Osteoblast (primary cell): Measurements from ENCODE around the gene BICRA. TPM values are rescaled to one million over a fixed set of nuclear protein-coding genes. Genes with fewer than 3 reads are reported as not detected.

ENCODE experiments used
- DNase-seq: peaks from one replicate; pipeline ENCODE4 v3.0.0; 2011; ENCODE audit warnings: low spot score, mixed read lengths; ENCODE audit not compliant: insufficient read length; ENCODE audit errors: missing footprints
- H2AFZ ChIP-seq: 2 replicates; pipeline ENCODE4 v1.6.0; 2011; ENCODE audit warnings: mild to moderate bottlenecking, low read length
- H3K27ac ChIP-seq: 2 replicates; pipeline ENCODE4 v1.5.1; 2011; ENCODE audit warnings: mild to moderate bottlenecking, low read depth, low read length, moderate library complexity
- H3K27me3 ChIP-seq: 2 replicates; pipeline ENCODE4 v1.6.0; 2012; ENCODE audit warnings: mild to moderate bottlenecking, control low read depth, inconsistent platforms, low read length, moderate library complexity; ENCODE audit not compliant: insufficient read depth
- H3K36me3 ChIP-seq: 2 replicates; pipeline ENCODE4 v1.5.1; 2011; ENCODE audit warnings: mild to moderate bottlenecking, low read length, control low read depth, moderate library complexity; ENCODE audit not compliant: insufficient read depth
- H3K4me1 ChIP-seq: 2 replicates; pipeline ENCODE4 v1.5.1; 2011; ENCODE audit warnings: mild to moderate bottlenecking, low read length, control low read depth, moderate library complexity; ENCODE audit not compliant: insufficient read depth
- H3K4me2 ChIP-seq: 2 replicates; pipeline ENCODE4 v1.6.0; 2011; ENCODE audit warnings: mild to moderate bottlenecking, low read length; ENCODE audit not compliant: insufficient read depth
- H3K4me3 ChIP-seq: fragments of 200-600 bp; sonication (generic); 3 replicates; pipeline ENCODE4 v1.5.1; 2012; ENCODE audit warnings: mild to moderate bottlenecking, low read length, inconsistent platforms; ENCODE audit not compliant: insufficient read depth
- H3K79me2 ChIP-seq: 2 replicates; pipeline ENCODE4 v1.6.0; 2012; ENCODE audit warnings: mild to moderate bottlenecking, low read length, control low read depth, inconsistent platforms; ENCODE audit not compliant: insufficient read depth
- H3K9me3 ChIP-seq: 2 replicates; pipeline ENCODE4 v1.5.1; 2011; ENCODE audit warnings: low read depth, low read length, control low read depth
- H4K20me1 ChIP-seq: 2 replicates; pipeline ENCODE4 v1.6.0; 2012; ENCODE audit warnings: mild to moderate bottlenecking, low read length, control low read depth; ENCODE audit not compliant: insufficient read depth
- CTCF ChIP-seq: IDR thresholded peaks from 2 replicates; pipeline ENCODE4 v1.5.1; 2011; ENCODE audit warnings: mild to moderate bottlenecking, low read depth, low read length, moderate library complexity; ENCODE audit errors: extremely low read depth
- total RNA-seq: library from RNA; depleted of rRNA; stranded (reverse); fragments of >200 nt; gene quantifications from 2 replicates; pipeline ENCODE4 v1.2.3, GENCODE V29; 2012

Gene BICRA
- total RNA-seq, result 3.8 and 4.7 TPM in 2 replicates

- Histone ChIP-seq H2AFZ (peak within 1 kb of the TSS; percentile 78), H3K4me2 (peak within 1 kb of the TSS; percentile 91), H3K9me3 (no peaks in the 10 kb centered on the region), H3K4me3 (peak within 1 kb of the TSS; percentile 99), H3K79me2 (peaks cover 62% of the 10 kb centered on the region), H4K20me1 (peaks cover 35% of the 10 kb centered on the region), H3K27me3 (no peaks in the 10 kb centered on the region), H3K36me3 (no peaks in the 10 kb centered on the region), H3K4me1 (peaks cover 19% of the 10 kb centered on the region), H3K27ac (peak within 1 kb of the TSS; percentile 93)
- DNase-seq, result peak; percentile 99
- no peak for TF ChIP-seq CTCF
Measured at GRCh38 chr19:47608969-47609905, at the start of gene BICRA. Gene BICRA (plus strand): TSS chr19:47609134. CDS start chr19:47673575, 64,441 bp downstream.

GRCh38 chr19:47560999-47561398 is 47.9 kb upstream of the BICRA start:
- Histone ChIP-seq H3K27me3 (peaks cover 10% of the 10 kb centered on the region), H2AFZ (no peak overlapping the region), H3K4me1 (no peaks in the 10 kb centered on the region), H4K20me1 (no peaks in the 10 kb centered on the region), H3K36me3 (no peaks in the 10 kb centered on the region), H3K4me3 (no peak overlapping the region), H3K27ac (no peak overlapping the region), H3K4me2 (no peak overlapping the region), H3K9me3 (no peaks in the 10 kb centered on the region), H3K79me2 (no peaks in the 10 kb centered on the region)
- no peak for DNase-seq
- TF ChIP-seq CTCF, result no peak

GRCh38 chr19:47561440-47562057 is 47.4 kb upstream of the BICRA start:
- no peaks in the 10 kb centered on the region for H3K4me1 ChIP-seq
- H4K20me1 ChIP-seq, result no peaks in the 10 kb centered on the region
- H3K4me2 ChIP-seq, result no peak overlapping the region
- H3K79me2 ChIP-seq, result no peaks in the 10 kb centered on the region
- no peak overlapping the region for H3K27ac ChIP-seq
- no peak for TF ChIP-seq CTCF
- H3K9me3 ChIP-seq, result no peaks in the 10 kb centered on the region
- no peak overlapping the region for H3K4me3 ChIP-seq
- H2AFZ ChIP-seq, result no peak overlapping the region
- no peaks in the 10 kb centered on the region for H3K36me3 ChIP-seq
- H3K27me3 ChIP-seq, result peaks cover 10% of the 10 kb centered on the region
- no peak for DNase-seq

GRCh38 chr19:47564081-47564480 is 44.9 kb upstream of the BICRA start:
- Histone ChIP-seq H4K20me1 (no peaks in the 10 kb centered on the region), H3K4me1 (no peaks in the 10 kb centered on the region), H3K27ac (no peak overlapping the region), H3K9me3 (no peaks in the 10 kb centered on the region), H3K4me3 (no peak overlapping the region), H2AFZ (no peak overlapping the region), H3K27me3 (peaks cover 10% of the 10 kb centered on the region), H3K4me2 (no peak overlapping the region), H3K79me2 (no peaks in the 10 kb centered on the region), H3K36me3 (no peaks in the 10 kb centered on the region)
- no peak for DNase-seq
- TF ChIP-seq CTCF, result no peak
